Measurements from ENCODE around the gene FUBP1.
"Not testable (repeated sequence)": the region's sequence is repeated elsewhere in the genome, so short reads cannot be mapped to it uniquely, and the experiment has no call there.

Gene FUBP1, protein sequence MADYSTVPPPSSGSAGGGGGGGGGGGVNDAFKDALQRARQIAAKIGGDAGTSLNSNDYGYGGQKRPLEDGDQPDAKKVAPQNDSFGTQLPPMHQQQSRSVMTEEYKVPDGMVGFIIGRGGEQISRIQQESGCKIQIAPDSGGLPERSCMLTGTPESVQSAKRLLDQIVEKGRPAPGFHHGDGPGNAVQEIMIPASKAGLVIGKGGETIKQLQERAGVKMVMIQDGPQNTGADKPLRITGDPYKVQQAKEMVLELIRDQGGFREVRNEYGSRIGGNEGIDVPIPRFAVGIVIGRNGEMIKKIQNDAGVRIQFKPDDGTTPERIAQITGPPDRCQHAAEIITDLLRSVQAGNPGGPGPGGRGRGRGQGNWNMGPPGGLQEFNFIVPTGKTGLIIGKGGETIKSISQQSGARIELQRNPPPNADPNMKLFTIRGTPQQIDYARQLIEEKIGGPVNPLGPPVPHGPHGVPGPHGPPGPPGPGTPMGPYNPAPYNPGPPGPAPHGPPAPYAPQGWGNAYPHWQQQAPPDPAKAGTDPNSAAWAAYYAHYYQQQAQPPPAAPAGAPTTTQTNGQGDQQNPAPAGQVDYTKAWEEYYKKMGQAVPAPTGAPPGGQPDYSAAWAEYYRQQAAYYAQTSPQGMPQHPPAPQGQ

DNA sequence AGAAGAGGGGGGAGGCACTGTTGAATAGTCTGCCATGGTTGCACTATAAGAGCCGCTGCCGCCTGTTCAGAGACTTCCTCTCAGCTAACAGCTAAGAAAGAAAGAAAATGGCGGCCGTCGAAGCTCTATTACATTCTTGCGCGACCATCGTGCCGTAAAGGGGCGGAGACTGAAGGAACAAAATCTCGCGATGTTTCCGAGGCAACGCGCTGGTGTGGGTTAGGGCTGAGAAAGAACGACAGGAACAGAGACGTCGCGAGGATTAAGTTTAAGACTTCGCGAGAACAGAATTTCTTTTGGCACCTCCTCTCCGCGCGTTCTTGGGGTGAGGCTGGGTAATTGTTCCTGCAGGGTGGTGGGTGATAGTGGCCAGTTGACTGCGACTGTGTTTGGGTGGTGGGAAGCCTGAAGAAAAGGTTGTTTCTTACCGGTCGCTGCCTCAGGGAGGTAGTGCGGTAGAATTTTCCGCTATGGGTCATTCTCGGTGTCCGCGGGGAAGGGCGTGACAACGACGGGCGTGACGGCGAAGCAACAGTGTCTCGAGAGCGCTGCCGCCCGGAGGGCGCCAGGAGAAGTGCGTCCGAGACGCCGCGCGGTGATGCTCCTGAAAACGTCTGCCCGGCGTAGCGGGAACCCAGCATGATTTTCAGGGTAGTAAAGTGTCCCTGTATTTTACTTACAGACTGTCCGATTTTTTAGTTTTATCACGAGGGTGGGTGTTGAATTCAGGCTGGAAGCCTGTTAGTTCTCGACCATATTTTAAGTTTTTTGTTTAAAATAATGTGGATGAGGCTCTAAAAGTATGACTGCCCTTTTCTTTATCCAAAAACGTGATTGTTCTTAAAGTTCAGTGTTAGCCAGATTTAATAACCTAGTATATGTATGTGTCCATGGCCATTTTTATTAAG is at the start of gene FUBP1:
TSS of gene FUBP1 (minus strand) at position 104 of the 908 bp plus-strand sequence. CDS start at position 36, 68 bp downstream.
- DNase-seq: peak; percentile 99

DNA sequence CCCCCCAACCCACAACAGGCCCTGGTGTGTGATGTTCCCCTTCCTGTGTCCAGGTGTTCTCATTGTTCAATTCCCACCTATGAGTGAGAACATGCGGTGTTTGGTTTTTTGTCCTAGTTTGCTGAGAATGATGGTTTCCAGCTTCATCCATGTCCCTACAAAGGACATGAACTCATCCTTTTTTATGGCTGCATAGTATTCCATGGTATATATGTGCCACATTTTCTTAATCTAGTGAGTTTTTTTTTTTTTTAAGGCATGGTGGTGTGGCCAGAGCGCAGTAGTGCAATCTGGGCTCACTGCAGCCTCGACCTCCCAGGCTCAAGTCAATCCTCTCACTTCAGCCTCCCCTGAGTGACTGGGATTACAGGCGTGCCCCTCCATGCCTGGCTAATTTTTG is 42.3 kb upstream of the FUBP1 start:
- DNase-seq: not testable (repeated sequence)

DNA sequence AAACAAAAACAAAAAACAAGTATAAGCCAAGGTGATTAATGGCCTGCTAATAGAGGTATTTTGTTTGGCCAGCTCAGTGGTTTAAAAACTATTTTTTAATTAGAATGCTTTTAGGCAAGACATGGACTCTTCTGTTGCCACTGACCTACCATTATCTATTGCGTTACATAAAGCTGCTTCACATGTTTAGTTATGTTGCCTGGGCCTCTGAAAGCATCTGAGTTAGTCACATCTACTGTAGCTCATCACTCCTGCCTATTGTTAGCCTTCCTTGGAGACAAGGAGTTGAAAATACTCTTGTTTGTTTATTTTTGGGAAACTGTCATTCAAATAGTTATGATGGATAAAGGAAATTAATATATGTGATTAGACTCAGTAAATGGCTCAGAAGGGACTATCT is 40.2 kb upstream of the FUBP1 start:
- no peak for DNase-seq

DNA sequence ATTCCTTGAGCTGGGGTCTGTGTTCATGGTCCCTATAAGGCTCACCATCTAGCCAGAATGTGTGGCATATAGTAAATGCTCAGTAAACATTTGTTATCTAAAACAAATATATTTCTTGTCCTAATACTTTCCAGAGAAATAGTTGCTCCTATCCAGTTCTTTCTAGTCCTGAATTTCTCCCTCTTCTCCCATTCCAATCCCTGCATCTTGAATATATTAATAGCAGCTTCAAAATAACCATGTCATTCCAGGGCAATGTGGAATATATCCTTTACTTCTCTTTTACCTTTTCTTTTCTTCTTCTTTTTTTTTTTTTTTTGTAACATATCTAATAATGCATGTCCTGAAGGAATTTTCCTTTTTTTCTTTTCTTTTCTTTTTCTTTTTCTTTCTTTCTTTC is 36.3 kb upstream of the FUBP1 start:
- DNase-seq: no peak

DNA sequence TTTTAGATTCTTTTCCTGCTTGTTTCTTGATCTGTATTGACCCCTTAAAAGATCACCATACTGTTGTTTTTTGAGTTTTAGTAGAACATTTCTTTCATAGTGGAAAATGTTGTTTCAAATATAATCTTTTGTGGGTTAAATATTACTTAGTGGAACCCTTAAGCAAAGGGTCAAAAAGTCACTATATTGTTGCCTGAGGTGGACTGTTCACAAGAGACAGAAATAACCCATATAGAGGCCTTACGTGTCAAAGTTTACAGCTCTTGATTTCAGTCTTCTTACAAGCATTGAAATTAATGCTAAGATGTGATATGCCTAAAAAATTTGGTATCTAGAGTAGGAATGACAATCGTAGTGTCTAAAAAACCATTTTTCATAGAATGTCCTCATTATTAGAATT is 32.2 kb upstream of the FUBP1 start:
- DNase-seq: no peak

DNA sequence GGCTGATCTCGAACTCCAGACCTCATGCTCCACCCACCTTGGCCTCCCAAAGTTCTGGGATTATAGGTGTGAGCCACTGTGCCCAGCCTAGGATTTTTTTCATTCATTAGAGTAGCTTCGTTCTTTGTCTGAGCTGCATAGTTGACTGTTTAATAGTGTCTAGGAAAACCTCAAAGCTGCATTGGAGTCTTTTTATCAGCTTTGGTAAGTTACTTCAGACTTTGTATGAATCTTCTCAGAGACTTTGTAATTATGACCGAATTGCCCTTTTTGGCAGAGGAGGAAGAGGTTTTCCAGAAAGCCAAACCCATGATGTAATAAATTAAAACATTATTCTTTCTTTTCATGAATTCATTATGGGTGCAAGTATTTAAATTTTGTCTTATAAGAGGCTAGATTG is 31.0 kb upstream of the FUBP1 start:
- DNase-seq: no peak

DNA sequence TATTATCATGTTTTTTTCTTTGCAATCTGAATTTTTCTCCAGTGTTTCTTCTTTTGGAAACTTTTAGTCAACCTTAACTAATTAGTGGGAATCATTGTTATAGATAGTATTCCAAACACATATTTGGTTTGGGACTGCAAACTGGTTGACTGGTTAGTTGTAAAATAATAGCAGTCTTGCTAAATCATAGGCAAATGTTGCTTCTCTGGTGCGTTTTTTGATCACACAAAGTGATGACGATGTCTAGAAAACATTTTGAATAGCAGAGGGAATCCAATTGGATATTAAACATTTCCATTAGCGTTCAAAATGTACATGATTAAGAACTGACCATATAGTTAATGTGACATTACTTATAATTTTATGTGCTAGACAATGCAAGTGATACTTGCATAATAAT is 30.4 kb upstream of the FUBP1 start:
- DNase-seq: no peak

DNA sequence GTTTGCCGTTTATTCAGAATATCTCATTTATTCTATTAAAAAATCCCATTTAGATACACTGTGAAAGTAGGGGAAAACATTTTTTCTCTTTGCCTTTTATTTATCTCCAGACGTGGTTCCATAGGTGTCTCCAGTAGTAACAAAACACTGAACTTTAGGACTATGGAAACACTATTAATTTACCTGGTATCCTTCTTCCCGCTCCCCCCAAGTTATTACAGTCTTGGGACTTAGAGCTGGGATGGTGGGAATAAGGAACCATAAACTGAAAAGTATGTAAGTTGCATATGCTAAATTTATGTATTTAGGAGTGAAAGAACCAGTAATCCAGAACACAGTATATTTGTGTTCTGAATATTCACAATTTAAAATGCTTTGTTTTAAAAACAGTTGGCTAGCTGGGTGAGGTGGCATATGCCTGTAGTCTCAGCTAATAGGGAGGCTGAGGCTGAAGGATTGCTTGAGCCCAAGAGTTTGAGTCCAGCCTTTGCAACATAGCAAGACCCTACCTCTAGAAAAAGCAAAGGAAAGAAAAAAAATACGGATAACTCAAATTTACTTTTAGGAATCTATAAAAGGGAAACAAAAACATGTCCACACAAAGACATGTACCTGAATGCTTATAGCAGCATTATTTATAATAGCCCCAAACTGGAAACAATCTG is 28.9 kb upstream of the FUBP1 start:
- no peak for DNase-seq

DNA sequence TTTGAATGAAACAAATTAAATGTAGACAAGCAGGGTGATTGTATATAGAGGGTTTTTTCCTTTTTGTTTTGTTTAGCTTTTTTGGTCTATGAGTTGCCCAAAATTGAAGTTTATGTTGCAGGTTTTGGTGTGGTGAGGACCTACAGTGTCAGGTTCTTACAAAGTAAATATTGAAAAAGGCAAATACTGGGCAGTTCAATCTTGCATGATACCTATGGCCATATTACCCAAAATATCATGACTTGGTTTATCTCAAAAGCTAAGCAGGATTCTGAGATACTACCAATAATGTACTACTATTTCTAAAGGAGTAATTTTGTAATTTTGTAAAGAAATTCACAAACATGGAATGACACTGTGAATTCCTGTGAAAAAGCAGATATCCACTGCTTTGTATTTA is 27.6 kb upstream of the FUBP1 start:
- no peak for DNase-seq

DNA sequence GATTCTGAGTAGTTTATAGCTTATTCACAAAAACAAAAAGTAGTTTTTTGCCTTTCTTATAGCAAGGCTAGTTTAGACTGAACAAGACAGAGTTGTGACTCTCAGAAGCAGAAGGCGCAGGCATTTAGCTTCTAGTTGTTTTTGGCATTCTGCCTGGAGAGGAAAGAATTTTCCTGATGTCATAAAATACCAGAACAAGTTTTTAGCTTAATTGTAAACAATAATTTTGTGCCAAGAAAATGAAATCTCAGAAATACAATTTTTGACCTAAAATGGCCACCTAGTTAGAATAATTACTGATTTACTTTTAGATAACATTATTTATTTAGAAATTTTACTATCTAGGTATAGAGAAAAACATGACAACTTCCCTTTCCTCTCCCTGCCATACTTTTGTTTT is 26.9 kb upstream of the FUBP1 start:
- DNase-seq: peak; percentile 42

DNA sequence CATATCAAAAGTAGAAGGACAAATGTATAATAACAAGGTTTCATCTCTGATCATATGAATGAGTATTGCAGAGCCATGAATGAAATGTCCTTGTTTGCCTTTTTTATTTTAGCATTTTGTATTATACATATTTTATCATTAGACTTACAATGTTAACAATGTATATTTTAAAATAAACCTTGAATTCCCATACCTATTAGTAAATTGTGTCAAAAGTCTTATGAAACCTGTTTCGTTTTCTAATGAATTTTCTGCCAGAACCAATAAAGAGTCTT is 26.5 kb upstream of the FUBP1 start:
- no peak for DNase-seq

DNA sequence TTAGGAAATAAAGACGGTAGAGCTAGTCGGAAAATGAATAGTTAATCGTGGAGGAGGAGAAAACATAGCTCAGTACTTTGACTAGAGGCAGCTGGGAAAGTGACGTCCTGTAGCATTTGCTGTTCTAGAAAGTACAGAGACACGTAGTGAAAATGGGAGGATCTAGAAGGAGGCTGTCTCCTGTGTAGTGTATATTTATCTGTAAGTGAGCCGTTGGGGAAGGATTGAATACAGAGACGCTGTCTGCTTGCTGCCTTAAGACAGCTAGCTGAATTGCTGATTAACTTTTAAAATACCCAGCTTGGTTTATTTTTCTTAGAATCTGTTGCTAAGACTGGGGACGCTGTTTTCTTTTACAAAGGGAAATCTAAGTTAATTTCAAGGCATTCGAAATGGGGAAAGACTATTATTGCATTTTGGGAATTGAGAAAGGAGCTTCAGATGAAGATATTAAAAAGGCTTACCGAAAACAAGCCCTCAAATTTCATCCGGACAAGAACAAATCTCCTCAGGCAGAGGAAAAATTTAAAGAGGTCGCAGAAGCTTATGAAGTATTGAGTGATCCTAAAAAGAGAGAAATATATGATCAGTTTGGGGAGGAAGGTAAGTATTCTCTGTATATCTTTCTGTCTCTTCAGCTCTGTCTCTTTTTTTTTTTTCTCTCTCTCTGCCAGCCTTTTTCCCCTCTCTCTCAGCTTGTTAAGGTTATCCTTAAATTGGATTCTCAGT is 26.0 kb upstream of the FUBP1 start, which contains the start of gene DNAJB4:
TSS of gene DNAJB4 (plus strand) at position 221 of the 729 bp plus-strand sequence. CDS start at position 393, 172 bp downstream.
- DNase-seq: peak; percentile 95

DNA sequence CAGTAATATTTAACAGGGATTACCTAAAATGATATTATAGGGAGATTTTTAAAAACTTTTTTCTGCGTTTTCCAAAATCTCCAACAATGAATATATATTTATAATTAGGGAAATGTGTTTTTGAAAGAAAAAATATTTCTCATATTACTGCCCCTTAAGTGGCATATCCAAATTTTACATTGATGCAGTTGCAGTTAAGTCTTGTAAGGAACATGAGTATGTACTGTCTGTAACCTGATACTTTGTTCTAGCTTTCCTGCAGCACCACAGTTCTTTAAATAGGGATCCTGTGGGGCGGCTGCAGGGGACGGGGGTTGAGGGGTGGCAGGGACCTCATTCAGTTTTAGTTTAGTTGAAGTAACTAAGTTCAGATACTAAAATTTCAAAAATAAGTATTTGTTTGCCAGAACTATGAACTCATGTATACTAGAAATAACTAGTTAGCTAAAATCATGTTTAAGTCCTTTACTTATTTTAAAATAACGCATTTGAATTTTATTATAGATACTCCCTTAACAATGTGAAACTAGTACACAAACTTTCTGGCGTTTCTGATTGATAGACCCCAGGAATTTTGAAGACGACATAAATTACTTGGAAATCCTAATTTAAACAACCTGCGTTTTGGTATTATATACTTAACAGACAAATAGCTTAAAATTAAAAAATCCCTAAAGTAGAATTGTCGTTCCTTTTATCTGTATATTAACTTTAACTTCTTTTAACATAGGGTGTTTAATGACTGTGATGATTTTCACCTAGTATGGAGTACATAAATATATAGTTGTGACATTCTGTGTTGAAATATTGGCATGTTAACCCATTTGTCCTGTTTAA is 25.2 kb upstream of the FUBP1 start:
- peak; percentile 66 for DNase-seq

DNA sequence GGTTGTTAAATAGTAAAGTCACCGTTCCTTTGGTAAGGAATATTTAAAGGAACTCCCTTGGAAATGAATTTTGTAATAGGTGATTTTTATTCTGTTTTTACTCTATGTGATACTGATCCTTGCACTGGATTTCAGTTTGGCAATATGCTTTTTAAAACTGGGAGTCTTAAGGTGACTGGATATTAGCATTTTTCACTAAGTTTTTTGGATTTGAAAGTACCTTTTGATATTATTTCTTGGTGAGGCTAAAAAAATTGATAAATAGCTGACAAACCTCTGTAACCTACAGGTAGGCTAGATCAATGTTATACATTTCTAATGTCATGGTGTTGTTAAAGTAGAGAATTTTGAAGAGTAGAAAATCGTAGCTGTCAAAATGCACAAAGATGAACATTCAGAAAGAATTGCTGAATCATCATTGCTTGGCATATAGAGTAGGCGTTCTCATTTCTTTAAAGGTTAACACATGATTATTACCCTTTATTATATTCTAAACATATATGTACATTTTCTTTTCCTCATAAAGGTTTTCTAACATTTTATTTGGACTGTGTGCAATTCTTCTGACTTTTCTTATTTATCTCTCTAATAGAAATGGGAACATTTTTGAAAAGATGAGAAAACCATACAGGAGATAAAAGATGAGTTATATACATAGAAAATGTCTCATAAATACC is 24.3 kb upstream of the FUBP1 start:
- DNase-seq: no peak

DNA sequence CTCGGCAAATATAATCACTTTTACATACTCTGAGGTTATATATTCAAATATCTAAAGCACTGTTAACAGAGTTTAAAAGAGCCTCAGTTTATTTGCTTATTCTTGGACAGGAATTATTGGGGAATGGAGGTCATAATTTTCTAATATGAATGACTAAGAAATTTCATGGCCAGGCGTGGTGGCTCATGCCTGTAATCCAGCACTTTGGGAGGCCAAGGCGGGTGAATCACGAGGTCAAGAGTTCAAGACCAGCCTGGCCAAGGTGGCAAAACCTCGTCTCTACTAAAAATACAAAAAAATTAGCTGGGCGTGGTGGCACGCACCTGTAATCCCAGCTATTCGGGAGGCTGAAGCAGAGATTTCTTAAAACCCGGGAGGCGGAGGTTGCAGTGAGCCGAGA is 21.7 kb upstream of the FUBP1 start:
- not testable (repeated sequence) for DNase-seq

DNA sequence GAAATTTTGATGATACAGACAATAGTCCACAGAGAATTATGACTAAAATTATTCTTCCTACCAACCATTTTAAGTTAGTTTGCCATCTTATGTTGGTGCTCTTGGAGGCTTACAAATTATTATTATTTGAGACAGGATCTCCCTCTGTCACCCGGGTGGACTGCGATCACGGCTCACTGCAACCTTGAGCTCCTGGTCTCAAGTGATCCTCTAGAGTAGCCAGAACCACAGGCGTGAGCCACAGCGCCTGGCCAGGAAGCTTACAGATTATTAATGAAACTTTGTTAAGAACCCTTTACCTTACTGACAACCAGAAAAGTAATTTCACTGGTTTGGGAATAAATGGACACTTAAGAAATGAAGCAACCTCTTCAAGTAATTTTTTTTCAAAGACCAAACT is 17.9 kb upstream of the FUBP1 start:
- no peak for DNase-seq

DNA sequence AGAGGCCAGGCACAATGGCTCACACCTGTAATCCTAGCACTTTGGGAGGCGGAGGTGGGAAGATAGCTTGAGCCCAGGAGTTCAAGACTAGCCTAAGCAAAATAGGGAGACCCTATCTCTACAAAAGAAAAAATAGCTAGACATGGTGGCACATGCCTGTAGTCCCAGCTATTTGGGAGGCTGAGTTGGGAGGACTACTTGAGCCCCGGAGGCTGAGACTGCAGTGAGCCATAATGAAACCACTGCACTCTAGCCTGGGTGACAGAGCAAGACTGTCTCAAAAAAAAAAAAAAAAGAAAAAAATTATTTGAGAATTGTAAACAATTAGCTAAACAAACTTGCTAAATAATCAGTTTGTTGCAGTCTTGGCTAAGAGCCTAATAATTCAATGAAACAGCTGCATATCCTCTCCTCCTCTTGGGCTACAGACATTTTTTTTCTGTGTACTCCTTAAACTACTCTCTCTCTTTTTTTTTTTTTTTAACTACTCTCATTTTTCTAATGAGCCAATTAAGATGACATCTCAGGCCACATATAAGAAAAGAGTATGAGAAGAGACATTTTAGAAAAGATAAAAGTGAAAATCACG is 15.3 kb upstream of the FUBP1 start:
- DNase-seq: no peak

DNA sequence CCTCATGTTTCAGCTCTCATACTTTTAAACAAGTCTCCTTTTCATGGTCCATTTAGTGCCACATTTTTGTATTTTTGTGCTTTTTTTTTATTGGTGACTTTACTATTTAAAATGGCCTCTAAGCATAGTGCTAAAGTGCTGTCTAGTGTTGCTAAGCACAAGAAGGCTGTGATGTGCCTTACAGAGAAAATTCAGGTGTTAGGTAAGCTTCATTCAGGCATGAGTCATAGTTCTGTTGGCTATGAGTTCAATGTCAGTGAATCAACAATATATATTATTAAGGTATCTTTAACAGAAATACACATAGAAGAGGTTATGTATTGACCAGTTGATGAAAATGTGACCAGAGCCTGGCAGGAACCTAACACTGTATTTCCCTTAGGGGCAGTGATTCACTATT is 12.8 kb upstream of the FUBP1 start:
- no peak for DNase-seq

DNA sequence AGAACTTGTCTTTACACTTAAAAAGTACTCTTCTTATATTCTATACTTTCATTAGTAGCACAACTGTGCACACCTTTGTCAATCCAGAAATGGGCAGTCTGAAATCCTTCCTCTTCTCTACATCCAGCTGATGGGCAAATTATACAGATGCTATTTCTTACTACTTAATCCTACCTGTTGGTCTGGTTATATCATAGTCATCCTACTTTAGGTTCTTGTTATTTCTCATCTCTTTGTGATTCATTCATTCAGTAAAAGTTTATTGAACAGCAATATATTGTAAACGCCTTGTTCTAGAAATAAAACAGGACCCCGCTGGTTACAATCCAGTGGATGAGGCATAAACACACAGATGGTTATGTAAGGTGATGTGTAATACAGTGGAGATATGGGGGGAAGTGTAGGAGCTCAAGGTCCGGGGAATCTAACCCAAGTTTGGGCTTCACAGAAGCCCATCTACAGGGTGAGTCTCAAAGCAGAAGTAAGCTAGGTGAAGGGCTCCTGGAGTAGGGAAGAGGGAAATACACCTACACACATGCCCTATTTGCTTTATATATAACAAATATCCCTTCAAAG is 11.8 kb upstream of the FUBP1 start:
- DNase-seq: no peak

DNA sequence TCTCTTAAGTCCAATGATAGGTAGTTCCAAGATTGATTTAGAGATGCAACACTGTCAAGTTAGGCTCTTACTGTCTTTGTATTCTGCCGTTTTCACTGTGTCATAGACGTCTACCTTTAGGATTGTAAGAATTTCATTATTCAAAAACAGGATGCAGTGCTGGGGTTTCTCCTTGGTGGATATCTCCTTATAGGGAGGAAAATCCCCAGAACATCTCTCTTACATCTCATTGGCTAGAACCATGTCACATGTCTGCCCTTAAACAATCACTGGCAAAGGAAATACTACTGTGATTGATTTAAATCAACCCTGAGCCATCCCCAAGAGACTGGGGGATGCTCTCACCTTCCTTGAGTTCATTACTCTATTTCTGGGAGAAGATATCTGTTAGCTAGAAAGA is 10.9 kb upstream of the FUBP1 start:
- DNase-seq: no peak

Data from CD4-positive, alpha-beta T cell treated with Interleukin-17A for 1 hour (primary cell).